Suppressor macrophage (primary cell): ENCODE data around the gene GFPT2.
A peak's percentile ranks its signal among the peaks of the same experiment; 100 is the strongest.
"Not testable (repeated sequence)": the region's sequence is repeated elsewhere in the genome, so short reads cannot be mapped to it uniquely, and the experiment has no call there.

ENCODE experiments used
- DNase-seq, 4 experiments: peaks; one replicate each; pipeline ENCODE4 v3.0.0-alpha.2; 2020 to 2022

The GFPT2 gene

DNA sequence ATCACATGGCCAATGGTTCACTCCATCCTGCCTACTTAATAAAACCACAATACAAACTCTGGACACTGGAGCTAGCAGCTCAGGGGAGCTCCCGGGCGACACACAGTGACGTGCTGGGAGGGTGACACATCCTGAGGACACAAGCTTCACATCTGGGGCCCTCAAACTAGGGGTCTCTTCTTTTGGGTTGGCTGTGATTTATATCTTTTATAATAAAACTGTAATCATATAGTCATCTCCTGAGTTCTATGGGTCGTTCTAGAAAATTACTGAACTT, 49.2 kb downstream of the GFPT2 start:
- DNase-seq = no peak

- DNase-seq = no peak
Measured at GRCh38 chr5:180303226-180304015, 49.7 kb downstream of the GFPT2 start.

- no peak for DNase-seq
Measured at GRCh38 chr5:180302256-180302655, 50.9 kb downstream of the GFPT2 start.

- no peak for DNase-seq
Measured at GRCh38 chr5:180301253-180301652, 51.9 kb downstream of the GFPT2 start.

GRCh38 chr5:180299526-180299925, 53.6 kb downstream of the GFPT2 start:
- no peak for DNase-seq

- not testable (repeated sequence) for DNase-seq
Measured at GRCh38 chr5:180299014-180299413, 54.1 kb downstream of the GFPT2 start.

- DNase-seq = no peak
Measured at GRCh38 chr5:180297587-180298282, 55.4 kb downstream of the GFPT2 start.

DNA sequence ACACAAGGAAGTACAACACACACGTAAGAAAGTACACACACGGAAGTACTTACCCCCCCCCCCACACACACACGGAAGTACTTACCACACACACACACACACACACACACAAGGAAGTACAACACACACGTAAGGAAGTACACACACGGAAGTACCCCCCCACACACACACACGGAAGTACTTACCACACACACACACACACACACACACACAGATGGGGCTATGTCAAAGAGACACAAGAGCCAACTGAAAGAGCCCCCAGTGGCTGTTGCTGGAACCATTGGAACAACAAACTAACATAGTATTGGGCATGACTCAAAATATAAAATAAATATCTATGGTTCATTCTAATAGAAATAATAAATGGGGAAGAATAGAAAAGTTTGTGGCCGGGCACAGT, 56.4 kb downstream of the GFPT2 start:
- DNase-seq = peak in 1 of 4 experiments; percentile 7

DNA sequence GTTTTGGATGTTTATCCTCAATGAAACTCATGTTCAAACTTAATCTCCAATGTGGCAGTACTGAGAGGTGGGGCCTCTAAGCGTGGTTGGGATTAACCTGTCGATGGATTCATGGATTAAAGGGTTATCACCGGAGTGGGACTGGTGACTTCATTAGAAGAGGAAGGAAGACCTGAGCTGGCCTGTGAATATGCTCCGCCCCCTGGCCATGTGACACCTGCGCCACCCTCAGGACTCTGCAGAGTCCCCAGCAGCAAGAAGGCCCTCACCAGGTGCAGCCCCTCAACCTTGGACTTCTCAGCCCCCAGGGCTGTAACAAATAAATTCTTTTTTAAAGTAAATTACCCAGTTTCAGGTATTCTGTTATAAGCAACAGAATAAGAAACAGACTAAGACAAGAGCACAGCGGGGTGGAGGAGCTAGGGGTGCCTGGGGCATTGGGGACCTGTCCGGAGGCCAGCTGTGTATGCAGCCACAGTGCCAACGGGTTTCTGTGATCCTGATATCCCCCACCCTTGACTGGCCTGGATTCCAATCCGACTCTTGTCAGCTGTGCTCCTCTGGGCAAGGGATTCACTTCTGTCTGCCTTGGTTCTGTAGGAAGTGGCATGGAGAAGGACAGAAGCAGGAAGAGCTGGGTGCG, 58.1 kb downstream of the GFPT2 start:
- no peak for DNase-seq

GRCh38 chr5:180294411-180294810, 58.7 kb downstream of the GFPT2 start:
- peak in 3 of 4 experiments; percentile 9 to 28 (median 16) for DNase-seq

GRCh38 chr5:180291943-180292831, 60.9 kb downstream of the GFPT2 start, which contains the start of gene MAPK9:
MAPK9 (minus strand) TSS chr5:180292083; CDS start chr5:180280561, 11,522 bp downstream.
- DNase-seq = peak; percentile 89 to 96 (median 93)

DNA sequence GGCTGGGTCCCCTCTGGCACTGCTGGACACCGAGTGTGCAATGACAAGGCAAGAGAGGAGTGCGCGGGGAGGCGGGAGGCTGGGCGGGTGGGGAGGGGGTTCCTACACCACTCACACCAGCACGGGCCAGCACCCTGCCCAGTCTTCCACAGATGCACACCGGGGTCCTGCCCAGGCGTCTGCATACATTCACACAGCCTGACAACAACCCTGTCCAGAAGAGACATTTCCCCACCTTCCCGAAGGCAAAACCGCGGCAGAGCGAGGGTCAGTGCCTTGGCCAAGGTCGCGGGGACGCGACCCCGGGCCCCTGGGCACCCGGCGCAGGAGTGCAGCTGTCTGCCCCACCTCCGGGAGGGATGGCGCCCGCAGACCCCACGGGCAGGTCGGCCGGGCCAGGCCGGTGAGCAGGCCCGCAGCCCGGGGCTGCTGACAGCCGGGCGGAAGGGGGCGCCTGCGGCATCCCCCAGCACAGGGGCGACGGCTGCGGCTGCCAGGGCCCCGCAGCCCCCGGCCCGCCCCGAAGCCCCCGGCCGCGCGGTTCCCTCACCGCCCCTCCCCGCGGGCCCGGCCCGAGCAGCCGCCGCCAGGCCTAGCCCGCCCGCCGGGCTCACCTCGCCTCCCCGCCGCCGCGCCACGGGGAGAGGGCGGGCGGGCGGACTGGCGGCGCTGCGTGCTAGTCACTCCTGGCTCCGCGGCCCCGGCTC, 61.7 kb downstream of the GFPT2 start:
- no peak for DNase-seq

DNA sequence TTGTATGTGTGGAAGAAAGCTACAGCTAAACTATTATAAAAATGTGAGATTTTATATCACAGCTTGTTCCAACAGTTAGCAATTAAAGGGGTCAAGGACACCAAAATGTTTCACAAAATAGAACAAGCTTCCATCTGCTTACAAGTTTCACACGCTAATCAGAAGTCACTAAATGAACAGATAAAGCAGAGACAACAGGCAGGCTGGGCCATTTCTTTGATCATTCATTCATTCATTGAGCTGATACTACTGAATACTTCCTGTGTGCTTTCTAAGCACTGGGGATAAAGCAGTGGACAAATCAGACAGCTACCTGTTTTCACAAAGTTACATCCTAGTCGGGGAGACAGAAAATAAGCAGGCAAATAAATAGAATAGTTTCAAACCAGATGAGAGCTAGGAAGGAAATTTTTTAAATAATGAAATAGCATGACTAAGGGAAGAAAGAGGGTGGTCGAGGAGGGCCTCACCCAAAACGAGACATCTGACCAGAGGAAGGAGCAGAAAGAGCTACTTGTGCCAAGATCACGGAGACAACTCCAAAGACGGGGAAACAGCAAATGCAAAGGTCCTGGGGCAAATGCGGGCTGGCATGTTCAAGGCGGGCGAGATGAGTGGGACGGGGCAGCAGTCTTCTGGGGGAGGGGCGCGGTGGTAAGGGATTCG, 62.4 kb downstream of the GFPT2 start:
- DNase-seq = peak in 1 of 4 experiments; percentile 5

DNA sequence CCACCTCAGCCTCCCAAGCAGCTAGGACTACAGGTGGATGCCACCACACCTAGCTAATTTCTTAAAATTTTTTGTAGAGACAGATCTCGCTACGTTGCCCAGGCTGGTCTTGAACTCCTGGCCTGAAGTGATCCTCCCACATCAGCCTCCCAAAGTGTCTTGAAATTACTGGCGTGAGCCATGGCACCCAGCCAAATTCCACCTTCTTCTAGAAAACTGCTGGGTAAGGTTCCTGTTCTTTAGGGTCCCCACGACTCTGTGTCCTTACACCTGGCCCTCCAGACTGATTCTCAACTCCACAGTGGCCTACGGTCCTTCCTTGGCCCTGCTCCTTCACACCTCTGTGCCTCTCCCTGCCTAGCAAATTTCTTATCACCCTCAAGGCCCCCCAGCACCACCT, 63.2 kb downstream of the GFPT2 start:
- DNase-seq = no peak

DNA sequence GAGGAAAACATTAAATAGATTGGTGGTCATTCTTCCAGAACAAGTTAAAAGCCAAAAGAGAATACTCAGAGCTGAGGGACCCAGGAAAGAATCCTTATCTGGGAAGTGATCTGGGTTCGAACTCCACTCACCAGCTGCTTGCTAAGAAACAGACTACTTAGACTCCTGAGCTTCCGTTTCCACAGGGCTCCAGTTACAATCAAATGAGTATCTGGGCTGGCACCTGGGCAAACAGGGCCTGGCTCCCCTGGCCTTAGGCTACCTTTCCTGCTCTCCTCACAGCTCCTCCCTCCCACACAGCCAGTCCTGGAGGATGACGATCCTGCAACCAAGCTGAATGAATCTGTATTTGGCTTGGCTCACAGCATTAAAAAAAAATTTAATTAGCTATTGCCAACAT, 63.7 kb downstream of the GFPT2 start:
- DNase-seq = no peak

DNA sequence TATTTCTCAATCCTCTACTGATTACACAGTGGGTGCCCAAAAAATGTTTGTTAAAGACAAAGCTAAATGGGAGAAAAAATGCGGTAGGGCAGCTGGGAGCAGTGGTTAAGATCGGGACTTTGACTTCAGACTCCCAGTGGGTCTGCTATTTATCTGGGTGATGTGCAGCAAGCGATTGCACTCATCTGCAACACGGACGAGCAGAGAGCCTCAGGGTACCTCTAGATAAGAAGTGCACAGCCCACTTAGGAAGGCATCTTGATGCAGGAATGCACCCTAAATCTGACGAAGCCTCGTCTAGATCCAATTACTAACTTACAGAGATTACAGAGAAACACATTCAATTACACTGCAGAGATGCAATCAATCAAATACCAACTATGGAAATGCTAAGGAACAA, 65.3 kb downstream of the GFPT2 start:
- no peak for DNase-seq

DNA sequence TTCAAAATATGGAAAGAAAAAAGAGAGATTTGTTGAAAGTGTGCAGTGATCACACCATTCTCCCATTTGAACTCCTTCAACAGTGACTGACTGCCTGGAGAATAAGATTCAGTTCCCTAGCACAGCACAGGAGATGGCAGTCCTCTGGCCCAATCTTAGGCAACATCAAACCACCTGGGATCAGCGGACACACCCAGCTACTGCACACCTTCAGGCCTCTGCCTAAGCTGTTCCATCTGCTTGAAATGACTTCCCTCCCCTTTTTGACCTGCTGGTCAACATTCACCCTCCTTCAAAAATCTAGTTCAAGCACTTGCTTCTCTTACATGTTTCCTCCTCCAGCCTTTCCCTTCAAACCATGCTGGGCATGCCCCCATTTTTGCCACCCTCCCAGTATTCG, 65.7 kb downstream of the GFPT2 start:
- no peak for DNase-seq

GRCh38 chr5:180284149-180284548, 69.0 kb downstream of the GFPT2 start:
- DNase-seq = peak; percentile 13 to 62 (median 40)

DNA sequence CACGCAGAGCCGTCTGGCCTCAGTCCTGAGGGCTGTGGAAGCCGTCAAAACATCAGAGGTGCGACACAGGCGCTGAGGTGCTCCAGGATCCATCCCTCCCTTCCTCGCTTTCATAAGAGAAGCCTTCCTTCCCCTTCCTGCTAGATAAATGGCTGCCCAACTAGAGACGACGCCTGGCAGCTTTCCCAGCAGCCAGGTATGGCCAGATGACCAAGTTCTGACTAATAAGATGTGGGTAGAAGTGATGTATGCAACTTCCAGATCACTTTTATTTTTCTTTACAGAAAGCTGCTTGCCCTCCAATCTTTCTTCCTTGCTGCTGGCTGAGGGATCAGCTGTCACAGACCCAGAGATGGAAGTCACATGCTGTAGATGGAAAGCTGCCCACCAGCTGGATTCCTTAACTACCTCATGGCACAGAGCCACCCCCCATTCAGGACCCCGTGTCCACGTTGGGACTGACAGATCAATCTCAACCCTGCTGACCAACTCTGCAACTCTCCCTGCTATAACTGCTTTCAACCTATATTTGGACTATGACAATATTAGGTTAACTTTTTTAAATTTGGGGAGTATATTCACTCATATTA, 70.0 kb downstream of the GFPT2 start:
- DNase-seq = no peak

GRCh38 chr5:180282281-180282680, 70.9 kb downstream of the GFPT2 start:
- no peak for DNase-seq

- DNase-seq = no peak
Measured at GRCh38 chr5:180281706-180282105, 71.4 kb downstream of the GFPT2 start.
